WTC11 (cell line): ENCODE measurements around the gene PTPA.

ENCODE experiments used
- CREM ChIP-seq: sonication (generic); formaldehyde crosslinking; IDR thresholded peaks from 2 replicates; pipeline ENCODE4 v1.8.1; 2022; ENCODE audit warnings: mild to moderate bottlenecking, missing genetic modification reagents, moderate library complexity
- ELF4 ChIP-seq: sonication (generic); formaldehyde crosslinking; IDR thresholded peaks from 2 replicates; pipeline ENCODE4 v1.8.1; 2022; ENCODE audit warnings: low read depth, mild to moderate bottlenecking, moderate library complexity, missing genetic modification reagents
- JUN ChIP-seq: sonication (generic); formaldehyde crosslinking; IDR thresholded peaks from 2 replicates; pipeline ENCODE4 v1.8.0; 2023; ENCODE audit warnings: mild to moderate bottlenecking, missing genetic modification reagents
- NFE2L1 ChIP-seq: sonication (generic); formaldehyde crosslinking; IDR thresholded peaks from 2 replicates; pipeline ENCODE4 v1.8.1; 2023; ENCODE audit warnings: missing genetic modification reagents
- TF ChIP-seq, protein P1 (sequence below): sonication (generic); formaldehyde crosslinking; IDR thresholded peaks from 2 replicates; pipeline ENCODE4 v1.8.1; 2023; ENCODE audit warnings: mild to moderate bottlenecking, missing genetic modification reagents, moderate library complexity
- TF ChIP-seq, protein P2 (sequence below): sonication (generic); formaldehyde crosslinking; conservative IDR thresholded peaks from 2 replicates; pipeline ENCODE4 v1.8.1; 2022; ENCODE audit warnings: mild to moderate bottlenecking, missing genetic modification reagents
- TF ChIP-seq, protein P3 (sequence below): fragments of 200-600 bp; IDR thresholded peaks from 2 replicates; pipeline ENCODE4 v1.8.0; 2022; ENCODE audit warnings: antibody characterized with exemption
- TF ChIP-seq, protein P4 (sequence below): sonication (generic); formaldehyde crosslinking; IDR thresholded peaks from 2 replicates; pipeline ENCODE4 v1.8.0; 2022; ENCODE audit warnings: mild to moderate bottlenecking, missing genetic modification reagents

DNA sequence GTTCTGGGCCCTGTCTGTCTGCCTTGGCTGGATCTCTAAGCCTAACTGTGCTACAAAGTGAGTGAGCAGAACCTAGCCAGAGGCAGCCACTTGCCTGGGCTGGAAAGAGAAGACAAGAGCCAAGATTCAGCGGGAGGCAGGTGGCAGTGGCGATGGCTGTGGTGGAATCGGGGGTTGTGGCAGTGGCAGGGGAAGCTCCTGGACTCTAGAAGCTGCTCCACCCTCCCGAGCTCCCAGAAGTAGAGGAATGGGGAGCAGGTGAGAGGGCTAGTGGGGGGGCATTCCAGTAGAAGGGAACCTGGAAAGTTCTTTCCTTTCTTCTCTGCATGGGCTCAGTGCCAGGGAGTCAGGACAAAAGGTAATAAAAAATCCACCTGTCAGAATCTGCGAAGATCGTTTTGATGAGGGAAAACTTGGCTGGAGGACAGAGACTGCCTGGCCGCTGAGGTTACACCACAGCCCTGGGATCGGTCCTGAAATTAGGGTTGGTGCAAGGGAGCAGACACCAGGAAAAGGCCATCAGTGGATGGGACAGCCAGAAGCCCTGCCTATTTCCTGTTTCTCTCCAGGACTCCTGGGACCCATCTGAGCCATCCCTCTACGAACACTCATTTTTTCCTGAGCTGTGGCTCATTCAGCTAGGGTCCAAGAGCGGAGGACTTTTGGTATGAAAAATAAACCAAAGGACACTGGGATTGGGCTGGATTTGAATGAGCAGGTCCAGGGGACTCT, 2.2 kb upstream of the PTPA start:
- TF ChIP-seq, protein P1, sequence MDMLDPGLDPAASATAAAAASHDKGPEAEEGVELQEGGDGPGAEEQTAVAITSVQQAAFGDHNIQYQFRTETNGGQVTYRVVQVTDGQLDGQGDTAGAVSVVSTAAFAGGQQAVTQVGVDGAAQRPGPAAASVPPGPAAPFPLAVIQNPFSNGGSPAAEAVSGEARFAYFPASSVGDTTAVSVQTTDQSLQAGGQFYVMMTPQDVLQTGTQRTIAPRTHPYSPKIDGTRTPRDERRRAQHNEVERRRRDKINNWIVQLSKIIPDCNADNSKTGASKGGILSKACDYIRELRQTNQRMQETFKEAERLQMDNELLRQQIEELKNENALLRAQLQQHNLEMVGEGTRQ = no peak
- TF ChIP-seq, protein P2, sequence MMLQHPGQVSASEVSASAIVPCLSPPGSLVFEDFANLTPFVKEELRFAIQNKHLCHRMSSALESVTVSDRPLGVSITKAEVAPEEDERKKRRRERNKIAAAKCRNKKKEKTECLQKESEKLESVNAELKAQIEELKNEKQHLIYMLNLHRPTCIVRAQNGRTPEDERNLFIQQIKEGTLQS (CRISPR knock-in tag) = no peak
- no peak for TF ChIP-seq JUN (CRISPR knock-in tag)
- TF ChIP-seq, protein P3, sequence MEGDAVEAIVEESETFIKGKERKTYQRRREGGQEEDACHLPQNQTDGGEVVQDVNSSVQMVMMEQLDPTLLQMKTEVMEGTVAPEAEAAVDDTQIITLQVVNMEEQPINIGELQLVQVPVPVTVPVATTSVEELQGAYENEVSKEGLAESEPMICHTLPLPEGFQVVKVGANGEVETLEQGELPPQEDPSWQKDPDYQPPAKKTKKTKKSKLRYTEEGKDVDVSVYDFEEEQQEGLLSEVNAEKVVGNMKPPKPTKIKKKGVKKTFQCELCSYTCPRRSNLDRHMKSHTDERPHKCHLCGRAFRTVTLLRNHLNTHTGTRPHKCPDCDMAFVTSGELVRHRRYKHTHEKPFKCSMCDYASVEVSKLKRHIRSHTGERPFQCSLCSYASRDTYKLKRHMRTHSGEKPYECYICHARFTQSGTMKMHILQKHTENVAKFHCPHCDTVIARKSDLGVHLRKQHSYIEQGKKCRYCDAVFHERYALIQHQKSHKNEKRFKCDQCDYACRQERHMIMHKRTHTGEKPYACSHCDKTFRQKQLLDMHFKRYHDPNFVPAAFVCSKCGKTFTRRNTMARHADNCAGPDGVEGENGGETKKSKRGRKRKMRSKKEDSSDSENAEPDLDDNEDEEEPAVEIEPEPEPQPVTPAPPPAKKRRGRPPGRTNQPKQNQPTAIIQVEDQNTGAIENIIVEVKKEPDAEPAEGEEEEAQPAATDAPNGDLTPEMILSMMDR = no peak
- no peak for TF ChIP-seq NFE2L1 (CRISPR knock-in tag)
- no peak for TF ChIP-seq CREM (CRISPR knock-in tag)
- TF ChIP-seq, protein P4, sequence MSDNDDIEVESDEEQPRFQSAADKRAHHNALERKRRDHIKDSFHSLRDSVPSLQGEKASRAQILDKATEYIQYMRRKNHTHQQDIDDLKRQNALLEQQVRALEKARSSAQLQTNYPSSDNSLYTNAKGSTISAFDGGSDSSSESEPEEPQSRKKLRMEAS = no peak
- TF ChIP-seq ELF4 (CRISPR knock-in tag) = no peak
